HG02885 (cell line): ENCODE data around the gene LHPP.
A peak's percentile ranks its signal among the peaks of the same experiment; 100 is the strongest.

ENCODE experiments used
- ATAC-seq: cut with Tn5 transposase; IDR thresholded peaks from one replicate; pipeline ENCODE4 v1.9.1; 2021; ENCODE audit warnings: mild to moderate bottlenecking; ENCODE audit not compliant: unreplicated experiment, poor library complexity

LHPP gene

DNA sequence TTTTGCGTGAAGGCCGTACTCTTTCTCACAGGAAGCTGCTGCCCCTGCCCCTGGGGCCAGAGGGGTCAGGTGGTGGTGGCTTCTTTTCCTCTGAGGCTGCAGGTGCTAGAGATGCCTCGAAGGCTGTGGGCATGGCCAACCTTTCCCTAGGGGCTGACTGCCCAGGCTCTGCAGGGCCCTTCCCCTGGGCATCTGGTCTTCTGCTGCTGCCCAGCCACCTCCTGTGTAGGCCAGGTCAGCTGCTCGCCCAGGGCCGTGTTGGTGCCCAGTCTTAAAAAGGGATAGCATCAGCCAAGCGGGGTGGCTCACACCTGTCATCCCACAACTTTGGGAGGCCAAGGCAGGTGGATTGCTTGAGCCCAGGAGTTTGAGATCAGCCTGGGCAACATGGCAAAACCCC, 168.2 kb downstream of the LHPP start:
- ATAC-seq: no peak

- ATAC-seq: no peak
These were observed 168.9 kb downstream of the LHPP start for GRCh38 chr10:124630551-124630950.

DNA sequence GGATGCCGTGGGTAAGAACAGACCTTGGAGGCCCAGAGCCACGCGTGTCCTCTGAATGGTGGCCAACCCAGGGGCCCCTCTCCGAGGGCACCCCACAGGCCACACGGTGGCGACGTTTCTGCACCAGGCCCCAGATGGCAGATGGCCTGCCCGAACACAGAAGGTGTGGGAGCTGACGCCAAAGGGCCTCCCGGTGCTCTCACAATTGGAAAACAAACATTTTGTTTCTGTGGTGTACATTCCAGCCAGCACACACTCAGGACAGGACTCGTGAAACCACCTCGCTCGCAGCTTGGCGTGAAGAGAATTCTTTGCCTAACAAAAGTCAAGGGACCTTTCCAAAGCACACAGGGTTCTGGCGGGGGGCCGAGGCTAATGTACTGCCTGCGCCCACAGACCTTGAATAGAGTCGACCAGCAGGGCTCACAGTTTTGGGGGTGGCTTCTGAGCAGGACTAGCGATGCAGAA, 170.5 kb downstream of the LHPP start:
- ATAC-seq: no peak

DNA sequence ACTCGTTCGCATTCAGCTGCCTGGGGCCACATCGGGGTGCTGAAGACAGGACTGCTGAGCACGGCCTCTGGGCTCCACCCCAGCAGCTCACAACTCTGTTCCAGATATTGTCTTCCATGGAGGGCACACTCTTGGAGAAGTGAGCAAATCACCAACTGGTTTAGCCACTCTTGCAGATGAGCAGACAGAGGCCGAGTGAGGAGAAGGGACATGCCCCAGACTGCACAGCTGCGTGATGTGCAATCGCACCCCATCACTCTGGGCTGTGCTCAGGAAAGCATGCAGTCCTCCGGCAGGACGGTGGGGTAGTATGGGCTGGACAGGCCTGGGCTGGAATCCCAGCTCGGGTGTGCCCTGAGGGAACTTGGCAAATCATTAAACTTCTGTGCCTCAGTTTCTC, 170.9 kb downstream of the LHPP start:
- no peak for ATAC-seq

DNA sequence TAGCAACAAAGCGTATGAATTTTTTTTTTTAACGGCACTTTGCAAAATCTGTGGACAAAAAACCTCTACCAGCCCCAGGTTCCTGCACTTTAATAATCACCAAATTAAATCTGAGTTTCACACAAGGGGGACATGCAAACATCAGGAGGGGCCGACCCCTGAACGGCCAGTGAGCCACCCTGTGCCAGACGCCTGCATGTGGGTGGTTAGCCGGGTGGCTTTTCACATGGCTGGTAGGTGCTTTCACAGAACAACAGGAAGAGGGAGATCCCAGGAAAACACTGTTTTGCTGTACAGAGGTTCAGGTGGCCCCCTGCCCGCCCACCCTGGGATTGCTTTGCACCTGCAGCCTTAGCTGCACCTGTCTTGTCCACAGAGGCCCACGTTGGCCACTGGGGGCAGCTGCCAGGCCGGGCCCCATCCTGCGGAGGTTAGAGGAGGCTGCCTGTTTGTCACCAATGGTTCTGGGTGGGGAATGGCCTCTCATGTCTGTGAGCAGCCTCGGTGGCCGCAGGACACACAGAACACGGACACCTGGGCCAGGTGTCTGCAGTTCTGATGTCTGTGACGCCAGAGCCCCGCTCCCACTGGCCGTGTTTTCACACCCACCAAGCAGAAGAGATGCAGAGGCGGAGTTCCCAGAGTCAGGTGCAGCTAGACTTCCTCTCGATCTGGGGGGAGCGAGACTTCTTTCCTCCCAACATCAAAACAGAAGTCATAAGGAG, 174.8 kb downstream of the LHPP start:
- ATAC-seq: no peak

GRCh38 chr10:124637091-124637700, 175.6 kb downstream of the LHPP start:
- no peak for ATAC-seq

DNA sequence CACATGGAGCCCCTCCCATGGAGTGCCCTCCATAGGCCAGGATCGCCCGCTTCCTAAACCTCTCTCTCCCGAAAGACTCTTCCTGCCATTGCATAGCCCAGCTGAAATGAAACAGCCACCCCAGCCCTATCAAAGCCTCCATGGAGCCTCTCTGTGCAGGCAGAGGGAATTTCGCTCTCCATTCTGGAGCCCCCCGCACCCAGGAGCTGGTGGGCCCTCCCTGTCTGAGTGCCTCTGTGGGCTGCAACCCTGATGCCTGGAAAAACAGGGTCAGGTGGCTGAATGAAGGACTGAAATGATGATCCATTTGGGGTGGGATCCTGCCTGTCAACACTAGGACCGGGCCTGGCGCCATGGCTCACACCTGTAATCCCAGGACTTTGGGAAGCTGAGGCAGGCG, 176.1 kb downstream of the LHPP start:
- ATAC-seq: no peak

DNA sequence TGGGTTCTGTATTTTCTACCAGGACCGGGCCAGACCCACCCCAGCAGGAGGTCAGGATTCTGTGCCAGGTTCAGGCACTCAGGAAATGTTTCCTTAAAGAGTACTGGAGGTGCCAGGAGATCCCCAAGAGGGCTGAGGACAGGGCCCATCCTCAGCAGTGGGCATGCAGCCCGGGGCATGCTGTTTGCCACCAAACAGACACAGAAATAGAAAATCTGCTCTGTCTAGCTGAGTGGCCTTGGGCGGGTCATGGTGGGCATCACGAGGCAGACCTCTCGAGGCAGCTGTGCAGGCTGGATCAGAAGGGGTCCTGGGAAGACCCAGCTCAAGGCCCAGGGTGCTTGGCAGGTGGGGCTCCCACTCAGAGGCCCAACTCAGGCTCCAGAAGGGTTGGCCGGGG, 177.6 kb downstream of the LHPP start:
- no peak for ATAC-seq

DNA sequence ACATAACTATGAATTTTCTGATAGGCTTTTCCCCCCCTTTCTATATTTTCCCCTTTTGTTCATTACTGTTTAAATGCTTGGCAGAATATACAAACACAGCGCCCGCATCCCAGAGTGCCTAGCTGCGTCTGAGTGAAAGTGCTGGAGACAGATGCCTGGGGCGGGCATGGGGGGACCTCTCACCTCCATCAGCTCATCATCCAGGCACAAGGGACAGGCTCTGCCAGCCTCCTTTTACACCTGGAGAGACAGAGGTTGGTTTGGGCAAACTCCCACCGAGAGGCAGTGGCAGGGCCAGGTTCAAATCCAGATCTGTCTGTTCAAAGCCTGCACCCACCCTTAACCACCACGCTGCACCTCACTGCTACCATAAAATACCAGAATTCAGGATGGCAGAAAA, 178.0 kb downstream of the LHPP start:
- no peak for ATAC-seq

DNA sequence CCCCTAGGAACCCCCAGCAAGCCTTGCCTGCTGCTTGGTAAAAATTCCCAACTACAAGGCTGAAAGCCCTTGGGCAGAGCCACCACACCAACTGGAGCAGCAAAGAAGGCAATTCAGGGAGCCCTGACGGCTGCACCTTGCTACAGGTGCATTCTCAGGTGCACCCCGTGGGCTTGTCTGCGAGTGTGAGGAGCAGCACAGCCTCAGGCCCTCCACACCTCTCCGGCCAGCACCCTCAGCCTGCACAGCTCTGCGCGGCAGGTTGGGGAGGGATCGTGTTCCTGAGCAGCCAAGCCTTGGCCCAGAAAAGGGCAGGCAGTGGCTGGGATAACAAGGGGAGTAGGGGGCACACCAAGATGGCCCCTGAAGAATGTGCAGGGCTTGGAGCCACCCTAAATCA, 178.4 kb downstream of the LHPP start:
- ATAC-seq: no peak

DNA sequence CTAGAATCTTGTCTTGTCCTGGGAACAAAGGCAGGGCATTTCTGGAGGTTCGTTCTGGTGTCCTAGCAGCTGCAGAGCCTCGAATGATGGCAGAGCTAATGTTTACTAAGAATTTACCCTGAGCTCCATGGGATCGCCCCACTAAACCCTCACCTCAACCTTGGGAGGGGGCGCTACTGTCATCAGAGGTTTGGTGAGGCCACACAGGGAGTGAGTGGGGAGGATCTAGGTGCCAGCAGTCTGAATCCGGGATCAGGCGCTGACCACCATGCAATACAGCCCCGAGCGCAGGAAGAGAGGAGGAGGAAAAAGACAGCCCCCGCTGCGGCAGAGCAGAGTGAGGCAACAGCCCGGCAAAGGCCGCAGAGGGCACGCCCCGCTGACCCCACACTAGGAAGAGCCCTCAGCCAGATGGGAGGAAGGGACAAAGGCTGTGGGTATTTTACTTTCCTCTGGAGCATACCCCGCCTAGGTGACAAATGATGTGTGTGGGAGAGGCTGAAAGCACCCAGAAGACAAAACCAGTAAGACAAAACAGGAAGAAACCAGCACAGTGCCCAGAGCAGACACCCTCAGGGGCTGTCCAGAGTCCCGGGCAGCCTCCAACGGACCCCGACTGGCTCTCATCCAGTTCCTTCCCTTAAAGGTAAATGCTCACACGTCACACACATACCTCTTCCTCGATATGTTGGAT, 179.1 kb downstream of the LHPP start:
- peak; percentile 57 for ATAC-seq

DNA sequence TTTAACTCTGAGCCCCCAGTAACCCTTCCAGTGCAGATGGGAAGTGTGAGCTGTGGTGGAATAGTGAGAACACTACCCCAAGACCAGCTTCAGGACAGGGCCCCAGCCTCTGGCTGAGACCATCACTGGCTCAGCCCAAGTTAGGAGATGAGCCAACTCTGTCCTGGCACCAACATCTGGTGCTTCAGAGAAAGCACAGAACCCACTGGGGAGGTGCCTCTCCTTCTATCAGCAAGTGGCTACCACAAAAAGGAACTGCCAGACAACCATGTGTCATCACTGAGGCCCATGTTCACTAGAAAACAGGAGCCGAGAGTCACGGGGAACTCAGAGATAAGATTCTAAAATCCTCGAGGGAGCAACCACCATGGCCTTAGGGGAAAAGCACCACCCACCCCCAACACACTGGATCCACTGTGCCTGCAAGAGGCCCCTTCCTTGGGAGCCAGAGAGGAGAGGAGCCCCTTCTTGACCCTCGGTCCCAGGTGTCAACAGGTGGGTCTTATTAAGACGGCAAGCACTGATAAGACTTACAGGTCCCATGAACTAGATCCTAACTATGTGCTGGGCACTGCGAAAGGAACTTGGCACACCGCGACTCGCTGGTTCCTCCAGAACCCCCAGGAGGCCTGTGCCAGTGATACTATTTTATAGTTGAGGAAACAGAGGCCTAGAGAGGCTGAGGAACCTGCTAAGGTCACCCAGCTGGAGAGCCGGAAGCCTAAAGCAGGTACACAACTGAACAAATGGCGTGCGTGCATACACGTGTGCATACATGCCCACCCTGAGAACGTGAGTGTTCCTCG, 179.9 kb downstream of the LHPP start:
- peak; percentile 37 for ATAC-seq

DNA sequence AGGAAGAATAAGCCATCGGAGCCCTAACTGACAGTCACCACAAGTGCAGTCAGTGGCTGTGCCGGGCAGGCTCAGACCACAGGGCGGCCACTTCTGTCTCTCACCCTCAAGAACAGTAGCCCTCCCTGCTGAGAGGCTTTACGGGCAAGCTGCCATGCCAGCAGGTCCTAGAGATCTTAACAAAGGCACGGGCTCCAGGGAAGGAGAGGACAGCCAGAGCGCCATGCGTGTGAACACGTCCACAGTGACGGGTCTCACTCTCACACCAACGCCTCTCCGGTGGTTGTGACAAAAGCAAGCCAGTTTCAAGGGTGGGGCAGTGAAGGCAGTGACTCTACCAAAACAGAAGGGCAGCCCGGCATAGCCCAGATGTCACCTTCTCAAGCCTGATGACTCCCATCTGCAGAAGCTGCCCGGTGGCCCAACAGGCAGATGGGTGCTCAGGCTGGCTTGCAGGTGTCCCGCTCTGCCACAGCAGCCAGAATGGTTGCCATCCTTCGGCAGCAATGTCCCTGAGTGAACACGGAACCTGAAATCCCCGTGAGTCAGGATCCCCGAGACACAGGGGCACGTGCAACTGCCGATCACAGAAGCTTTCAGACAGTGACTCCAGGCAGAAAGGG, 180.6 kb downstream of the LHPP start:
- ATAC-seq: no peak

DNA sequence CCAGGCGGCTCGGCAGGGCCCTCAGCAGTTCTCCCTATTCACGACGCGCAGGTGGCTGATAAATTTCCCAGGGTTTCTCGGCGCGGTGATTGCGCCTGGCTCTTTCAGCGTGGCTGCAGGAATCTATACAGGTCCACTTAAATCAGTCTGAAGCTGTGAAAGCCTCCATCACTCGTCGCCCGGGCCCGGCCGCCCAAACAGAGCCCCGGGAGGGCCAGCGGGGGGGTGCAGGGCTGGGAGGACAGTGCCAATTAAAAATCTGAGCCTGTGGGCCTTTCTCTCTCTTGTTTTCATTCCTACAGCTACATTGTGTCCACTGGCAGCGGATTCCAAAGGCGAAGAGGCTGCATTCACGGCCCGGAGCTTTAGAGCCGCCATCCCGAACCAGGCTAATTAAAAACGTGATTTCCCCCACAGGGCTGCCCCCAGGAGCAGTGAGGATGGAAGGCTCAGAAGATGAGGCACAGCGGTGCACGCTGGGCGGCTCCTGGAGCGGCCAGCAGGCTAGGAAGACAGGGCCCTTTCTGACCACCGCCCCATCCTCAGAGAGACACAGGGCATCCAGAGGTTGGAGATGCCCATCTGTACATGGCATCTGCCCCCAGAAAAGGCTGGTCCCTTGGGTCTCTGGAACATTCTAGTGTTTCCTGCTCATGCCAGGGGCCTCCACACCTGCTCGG, 181.8 kb downstream of the LHPP start:
- ATAC-seq: no peak

DNA sequence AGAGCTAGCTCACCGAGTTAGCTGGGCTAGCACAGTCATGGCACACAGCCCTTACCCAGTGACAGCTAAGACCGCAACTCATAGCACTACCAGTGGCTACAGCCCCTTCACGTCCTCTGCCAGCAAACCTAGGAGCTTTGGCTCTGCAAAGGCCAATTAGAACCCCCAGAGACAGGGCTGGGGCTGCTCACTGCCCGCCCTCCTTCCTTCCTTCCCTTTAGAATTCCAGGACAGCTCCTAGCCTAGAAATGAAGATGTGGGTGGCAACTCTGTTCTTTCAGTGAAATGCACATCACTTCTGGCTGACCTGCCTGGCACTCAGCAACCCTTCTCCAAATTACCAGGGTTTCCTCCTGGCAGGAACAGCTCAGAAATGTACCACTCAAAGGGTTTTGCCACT, 182.6 kb downstream of the LHPP start:
- ATAC-seq: no peak

GRCh38 chr10:124644771-124645415, 183.3 kb downstream of the LHPP start:
- ATAC-seq: no peak

DNA sequence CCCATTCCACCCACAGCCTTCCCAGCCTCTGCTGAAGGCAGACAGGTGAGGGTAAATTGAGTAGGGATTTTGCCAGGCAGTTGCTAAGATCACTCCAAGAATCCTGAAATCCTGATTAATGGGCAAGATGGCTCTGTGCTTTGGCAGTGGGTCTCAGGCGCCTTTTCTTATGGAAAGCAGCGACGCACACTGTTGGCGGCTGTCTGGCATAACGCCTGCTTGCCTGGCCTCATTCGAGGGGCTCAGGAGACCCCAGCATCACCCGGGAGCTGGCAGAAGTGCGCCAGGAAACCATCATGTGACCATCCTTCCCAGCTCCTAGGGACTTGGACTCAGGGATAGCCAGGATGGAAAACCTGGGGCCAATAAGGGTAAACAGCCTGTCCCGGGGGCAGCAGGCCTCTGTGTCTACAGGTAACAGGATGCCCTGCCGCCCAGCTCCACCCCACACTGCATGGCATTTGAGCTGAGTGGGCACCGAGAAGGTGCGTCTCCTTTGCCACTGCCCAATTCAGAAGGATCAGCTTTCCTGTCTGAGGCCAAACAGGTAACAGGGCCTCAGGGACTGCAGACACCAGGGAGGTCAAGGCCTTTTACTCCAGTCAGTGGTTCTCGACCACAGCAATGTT, 184.0 kb downstream of the LHPP start:
- no peak for ATAC-seq

- no peak for ATAC-seq
These were observed 185.1 kb downstream of the LHPP start for GRCh38 chr10:124646483-124647352.
